ENCODE data around the gene PCYT1B.
A peak's percentile ranks its signal among the peaks of the same experiment; 100 is the strongest.

Gene PCYT1B

GRCh38 chrX:24648495-24648894 is 1.3 kb upstream of the PCYT1B start:
- DNase-seq (ENCODE audit: low spot score), result no peak
- no peak overlapping the region for H3K27ac ChIP-seq
- CTCF ChIA-PET, result no interaction called here
- TF ChIP-seq CTCF (conservative IDR thresholded peaks at IDR 0.05; ENCODE audit: low read depth), result no peak
- POLR2A ChIA-PET (ENCODE audit: low non-redundant PET), result no interaction called here

GRCh38 chrX:24646745-24647182 is 383 bp downstream of the PCYT1B start:
- H3K27ac ChIP-seq, result no peak overlapping the region
- DNase-seq (ENCODE audit: low spot score), result peak; percentile 0
- no peak for TF ChIP-seq CTCF (conservative IDR thresholded peaks at IDR 0.05; ENCODE audit: low read depth)
- ChIA-PET CTCF (no interaction called here), POLR2A (ENCODE audit: low non-redundant PET) (interaction anchor here (0.6 kb wide), 1 partner anchor 12 kb away, joined by 5 read pairs; no protein-coding TSS in a partner anchor)

- TF ChIP-seq CTCF (conservative IDR thresholded peaks at IDR 0.05; ENCODE audit: low read depth), result no peak
- DNase-seq (ENCODE audit: low spot score), result no peak
- ChIA-PET POLR2A (ENCODE audit: low non-redundant PET) (interaction anchor here (0.6 kb wide), 1 partner anchor 13 kb away, joined by 5 read pairs; no protein-coding TSS in a partner anchor), CTCF (no interaction called here)
- no peak overlapping the region for H3K27ac ChIP-seq
Measured at GRCh38 chrX:24646006-24646405, 1.1 kb downstream of the PCYT1B start.

- POLR2A ChIA-PET (ENCODE audit: low non-redundant PET), result no interaction called here
- DNase-seq (ENCODE audit: low spot score), result peak; percentile 15
- H3K27ac ChIP-seq, result no peak overlapping the region
- TF ChIP-seq CTCF (conservative IDR thresholded peaks at IDR 0.05; ENCODE audit: low read depth), result no peak
- CTCF ChIA-PET, result no interaction called here
Measured at GRCh38 chrX:24643116-24643515, 4.0 kb downstream of the PCYT1B start.

- H3K27ac ChIP-seq, result no peak overlapping the region
- CTCF ChIA-PET, result interaction anchor here (0.7 kb wide), 1 partner anchor 15 kb away, joined by 4 read pairs; no protein-coding TSS in a partner anchor
- TF ChIP-seq CTCF (conservative IDR thresholded peaks at IDR 0.05; ENCODE audit: low read depth), result no peak
- no peak for DNase-seq (ENCODE audit: low spot score)
- POLR2A ChIA-PET (ENCODE audit: low non-redundant PET), result no interaction called here
Measured at GRCh38 chrX:24629701-24630100, 17.4 kb downstream of the PCYT1B start.

GRCh38 chrX:24619647-24620046 is 27.5 kb downstream of the PCYT1B start:
- no peak overlapping the region for H3K27ac ChIP-seq
- DNase-seq (ENCODE audit: low spot score), result no peak
- ChIA-PET CTCF (no interaction called here), POLR2A (ENCODE audit: low non-redundant PET) (no interaction called here)
- no peak for TF ChIP-seq CTCF (conservative IDR thresholded peaks at IDR 0.05; ENCODE audit: low read depth)

GRCh38 chrX:24610516-24610915 is 36.6 kb downstream of the PCYT1B start:
- POLR2A ChIA-PET (ENCODE audit: low non-redundant PET), result no interaction called here
- CTCF ChIA-PET, result interaction anchor here (0.7 kb wide), 1 partner anchor 992 kb away, joined by 4 read pairs; no protein-coding TSS in a partner anchor
- DNase-seq (ENCODE audit: low spot score), result no peak
- H3K27ac ChIP-seq, result no peak overlapping the region
- TF ChIP-seq CTCF (conservative IDR thresholded peaks at IDR 0.05; ENCODE audit: low read depth), result no peak
